ENCODE results near the gene USP37. TPM values are rescaled to one million over a fixed set of nuclear protein-coding genes. Genes with fewer than 3 reads are reported as not detected.

USP37 gene
- total and polyA plus RNA-seq, 2 of the 13 experiments (the other 11 are each of a cell fraction or from before 2014, with no cell fraction given), result 6.5 to 30.6 TPM

DNA sequence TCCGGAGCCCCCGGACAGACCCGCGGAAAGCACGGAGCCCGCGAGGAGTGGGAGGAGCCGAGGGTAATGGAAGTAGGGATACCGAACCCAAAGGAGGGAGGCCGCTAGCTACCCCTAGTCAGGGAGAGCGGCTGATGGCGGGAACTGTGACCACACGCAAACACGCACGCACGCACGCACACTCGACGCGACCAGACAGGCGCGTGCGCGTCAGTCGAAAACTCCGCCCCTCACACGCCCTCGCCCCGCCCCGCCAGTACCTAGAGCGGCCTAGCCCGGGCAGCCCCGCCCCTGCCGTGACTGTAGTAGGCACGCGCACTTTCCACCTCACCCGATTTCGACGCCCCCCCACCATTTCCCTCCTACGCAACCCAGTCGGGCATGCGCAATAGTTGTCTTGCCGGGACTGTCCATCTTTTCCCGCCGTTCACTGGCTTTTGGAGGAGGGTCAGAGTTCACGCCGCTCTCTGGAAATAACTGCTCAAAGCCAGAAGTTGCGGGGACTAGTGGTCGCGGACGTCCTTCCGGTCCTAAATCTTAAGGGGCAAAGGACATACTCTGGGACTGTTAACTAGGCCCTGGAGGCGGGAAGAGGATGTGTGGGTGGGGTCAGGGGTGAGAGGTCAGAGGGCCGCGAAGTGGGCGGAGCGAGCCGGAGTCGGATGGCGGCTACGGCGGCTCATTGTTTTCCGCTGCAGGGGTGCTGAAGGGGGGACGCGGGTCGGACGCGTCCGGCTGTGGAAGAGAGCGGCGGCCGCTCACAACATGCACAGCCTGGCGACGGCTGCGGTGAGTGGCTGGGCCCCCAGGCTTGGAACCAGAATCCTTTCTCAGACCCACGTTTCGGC lies at the start of gene USP37, which contains the start of gene CNOT9 (continued):
- TF ChIP-seq, protein P1, sequence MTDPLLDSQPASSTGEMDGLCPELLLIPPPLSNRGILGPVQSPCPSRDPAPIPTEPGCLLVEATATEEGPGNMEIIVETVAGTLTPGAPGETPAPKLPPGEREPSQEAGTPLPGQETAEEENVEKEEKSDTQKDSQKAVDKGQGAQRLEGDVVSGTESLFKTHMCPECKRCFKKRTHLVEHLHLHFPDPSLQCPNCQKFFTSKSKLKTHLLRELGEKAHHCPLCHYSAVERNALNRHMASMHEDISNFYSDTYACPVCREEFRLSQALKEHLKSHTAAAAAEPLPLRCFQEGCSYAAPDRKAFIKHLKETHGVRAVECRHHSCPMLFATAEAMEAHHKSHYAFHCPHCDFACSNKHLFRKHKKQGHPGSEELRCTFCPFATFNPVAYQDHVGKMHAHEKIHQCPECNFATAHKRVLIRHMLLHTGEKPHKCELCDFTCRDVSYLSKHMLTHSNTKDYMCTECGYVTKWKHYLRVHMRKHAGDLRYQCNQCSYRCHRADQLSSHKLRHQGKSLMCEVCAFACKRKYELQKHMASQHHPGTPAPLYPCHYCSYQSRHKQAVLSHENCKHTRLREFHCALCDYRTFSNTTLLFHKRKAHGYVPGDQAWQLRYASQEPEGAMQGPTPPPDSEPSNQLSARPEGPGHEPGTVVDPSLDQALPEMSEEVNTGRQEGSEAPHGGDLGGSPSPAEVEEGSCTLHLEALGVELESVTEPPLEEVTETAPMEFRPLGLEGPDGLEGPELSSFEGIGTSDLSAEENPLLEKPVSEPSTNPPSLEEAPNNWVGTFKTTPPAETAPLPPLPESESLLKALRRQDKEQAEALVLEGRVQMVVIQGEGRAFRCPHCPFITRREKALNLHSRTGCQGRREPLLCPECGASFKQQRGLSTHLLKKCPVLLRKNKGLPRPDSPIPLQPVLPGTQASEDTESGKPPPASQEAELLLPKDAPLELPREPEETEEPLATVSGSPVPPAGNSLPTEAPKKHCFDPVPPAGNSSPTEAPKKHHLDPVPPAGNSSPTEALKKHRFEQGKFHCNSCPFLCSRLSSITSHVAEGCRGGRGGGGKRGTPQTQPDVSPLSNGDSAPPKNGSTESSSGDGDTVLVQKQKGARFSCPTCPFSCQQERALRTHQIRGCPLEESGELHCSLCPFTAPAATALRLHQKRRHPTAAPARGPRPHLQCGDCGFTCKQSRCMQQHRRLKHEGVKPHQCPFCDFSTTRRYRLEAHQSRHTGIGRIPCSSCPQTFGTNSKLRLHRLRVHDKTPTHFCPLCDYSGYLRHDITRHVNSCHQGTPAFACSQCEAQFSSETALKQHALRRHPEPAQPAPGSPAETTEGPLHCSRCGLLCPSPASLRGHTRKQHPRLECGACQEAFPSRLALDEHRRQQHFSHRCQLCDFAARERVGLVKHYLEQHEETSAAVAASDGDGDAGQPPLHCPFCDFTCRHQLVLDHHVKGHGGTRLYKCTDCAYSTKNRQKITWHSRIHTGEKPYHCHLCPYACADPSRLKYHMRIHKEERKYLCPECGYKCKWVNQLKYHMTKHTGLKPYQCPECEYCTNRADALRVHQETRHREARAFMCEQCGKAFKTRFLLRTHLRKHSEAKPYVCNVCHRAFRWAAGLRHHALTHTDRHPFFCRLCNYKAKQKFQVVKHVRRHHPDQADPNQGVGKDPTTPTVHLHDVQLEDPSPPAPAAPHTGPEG (CRISPR knock-in tag; IDR thresholded peaks at IDR 0.05), result peak; percentile 81
- TF ChIP-seq ZNF17 (CRISPR knock-in tag; IDR thresholded peaks at IDR 0.05) (peak; percentile 97), ZNF547 (CRISPR knock-in tag; IDR thresholded peaks at IDR 0.05) (peak; percentile 96), PLRG1 (conservative IDR thresholded peaks at IDR 0.05) (no peak), KDM5A (IDR thresholded peaks at IDR 0.05; ENCODE audit: borderline replicate concordance, low read length) (peak; percentile 87; the same call in 1 of the 2 replicates), RAD21 (CRISPR knock-in tag; IDR thresholded peaks at IDR 0.05) (0 out of 2 replicates have a peak, but pooled peaks have one; percentile 24), ZNF879 (CRISPR knock-in tag; IDR thresholded peaks at IDR 0.05) (peak; percentile 99), ZNF354B (CRISPR knock-in tag; IDR thresholded peaks at IDR 0.05) (peak; percentile 99), ZZZ3 (CRISPR knock-in tag; IDR thresholded peaks at IDR 0.05; ENCODE audit: borderline replicate concordance) (no peak; the same call in 1 of the 2 replicates), AKAP8 (CRISPR knock-in tag; IDR thresholded peaks at IDR 0.05) (peak; percentile 65; the same call in 1 of the 2 replicates), ZNF12 (CRISPR knock-in tag; IDR thresholded peaks at IDR 0.05) (no peak; the same call in 1 of the 2 replicates), SMAD1 (CRISPR knock-in tag; IDR thresholded peaks at IDR 0.05; ENCODE audit: borderline replicate concordance, low read depth) (peak; percentile 93; the same call in 1 of the 2 replicates), ZNF557 (CRISPR knock-in tag; IDR thresholded peaks at IDR 0.05) (peak; percentile 94; the same call in 1 of the 2 replicates)
- TF ChIP-seq, protein P2, sequence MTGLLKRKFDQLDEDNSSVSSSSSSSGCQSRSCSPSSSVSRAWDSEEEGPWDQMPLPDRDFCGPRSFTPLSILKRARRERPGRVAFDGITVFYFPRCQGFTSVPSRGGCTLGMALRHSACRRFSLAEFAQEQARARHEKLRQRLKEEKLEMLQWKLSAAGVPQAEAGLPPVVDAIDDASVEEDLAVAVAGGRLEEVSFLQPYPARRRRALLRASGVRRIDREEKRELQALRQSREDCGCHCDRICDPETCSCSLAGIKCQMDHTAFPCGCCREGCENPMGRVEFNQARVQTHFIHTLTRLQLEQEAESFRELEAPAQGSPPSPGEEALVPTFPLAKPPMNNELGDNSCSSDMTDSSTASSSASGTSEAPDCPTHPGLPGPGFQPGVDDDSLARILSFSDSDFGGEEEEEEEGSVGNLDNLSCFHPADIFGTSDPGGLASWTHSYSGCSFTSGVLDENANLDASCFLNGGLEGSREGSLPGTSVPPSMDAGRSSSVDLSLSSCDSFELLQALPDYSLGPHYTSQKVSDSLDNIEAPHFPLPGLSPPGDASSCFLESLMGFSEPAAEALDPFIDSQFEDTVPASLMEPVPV (CRISPR knock-in tag; IDR thresholded peaks at IDR 0.05), result peak; percentile 99
- TF ChIP-seq, protein P3, sequence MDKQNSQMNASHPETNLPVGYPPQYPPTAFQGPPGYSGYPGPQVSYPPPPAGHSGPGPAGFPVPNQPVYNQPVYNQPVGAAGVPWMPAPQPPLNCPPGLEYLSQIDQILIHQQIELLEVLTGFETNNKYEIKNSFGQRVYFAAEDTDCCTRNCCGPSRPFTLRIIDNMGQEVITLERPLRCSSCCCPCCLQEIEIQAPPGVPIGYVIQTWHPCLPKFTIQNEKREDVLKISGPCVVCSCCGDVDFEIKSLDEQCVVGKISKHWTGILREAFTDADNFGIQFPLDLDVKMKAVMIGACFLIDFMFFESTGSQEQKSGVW (CRISPR knock-in tag; IDR thresholded peaks at IDR 0.05; ENCODE audit: borderline replicate concordance), result peak; percentile 95; the same call in 1 of the 2 replicates
- TF ChIP-seq, protein P4, sequence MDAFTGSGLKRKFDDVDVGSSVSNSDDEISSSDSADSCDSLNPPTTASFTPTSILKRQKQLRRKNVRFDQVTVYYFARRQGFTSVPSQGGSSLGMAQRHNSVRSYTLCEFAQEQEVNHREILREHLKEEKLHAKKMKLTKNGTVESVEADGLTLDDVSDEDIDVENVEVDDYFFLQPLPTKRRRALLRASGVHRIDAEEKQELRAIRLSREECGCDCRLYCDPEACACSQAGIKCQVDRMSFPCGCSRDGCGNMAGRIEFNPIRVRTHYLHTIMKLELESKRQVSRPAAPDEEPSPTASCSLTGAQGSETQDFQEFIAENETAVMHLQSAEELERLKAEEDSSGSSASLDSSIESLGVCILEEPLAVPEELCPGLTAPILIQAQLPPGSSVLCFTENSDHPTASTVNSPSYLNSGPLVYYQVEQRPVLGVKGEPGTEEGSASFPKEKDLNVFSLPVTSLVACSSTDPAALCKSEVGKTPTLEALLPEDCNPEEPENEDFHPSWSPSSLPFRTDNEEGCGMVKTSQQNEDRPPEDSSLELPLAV (CRISPR knock-in tag; conservative IDR thresholded peaks at IDR 0.05; ENCODE audit: low read depth), result 0 out of 2 replicates have a peak, but pooled peaks have one; percentile 91
- TF ChIP-seq, protein P5, sequence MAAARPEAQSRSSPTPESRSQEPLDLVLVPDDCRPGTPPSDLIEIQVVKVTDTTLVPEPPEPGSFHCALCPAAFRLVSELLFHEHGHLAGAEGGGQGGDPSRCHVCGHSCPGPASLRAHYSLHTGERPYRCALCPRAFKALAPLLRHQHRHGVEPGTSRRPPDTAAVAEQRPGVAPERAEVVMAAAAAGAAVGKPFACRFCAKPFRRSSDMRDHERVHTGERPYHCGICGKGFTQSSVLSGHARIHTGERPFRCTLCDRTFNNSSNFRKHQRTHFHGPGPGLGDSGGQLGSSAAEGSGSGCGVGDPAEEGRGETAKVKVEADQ (CRISPR knock-in tag; IDR thresholded peaks at IDR 0.05; ENCODE audit: borderline replicate concordance), result peak; percentile 56; the same call in 1 of the 2 replicates

Data from HepG2 (cell line).